K562 (cell line): ENCODE results near the gene ERVFRD-1. TPM values are rescaled to one million over a fixed set of nuclear protein-coding genes. Genes with fewer than 3 reads are reported as not detected.
A peak's percentile ranks its signal among the peaks of the same experiment; 100 is the strongest.

ENCODE experiments used
- ATAC-seq: fragments of 200-7000 bp; cut with Tn5 transposase; 3 replicates; pipeline ENCODE4 v1.9.1; 2020; ENCODE audit warnings: moderate library complexity
- BruUV-seq: library from RNA; stranded (reverse); fragments of 400-500 nt; replicated peaks from 2 replicates; lab custom pipeline; 2021; lab: Mats Ljungman, UMichigan
- CTCF ChIA-PET: fragments of 300-600 bp; formaldehyde crosslinking; extraction: SDS; loops from one replicate; lab custom pipeline; 2021; ENCODE audit warnings: low intra/inter-chr PET ratio; lab: Yijun Ruan, JAX
- POLR2A ChIA-PET: fragments of 300-600, 350-650 bp; sonication (Branson Sonifier 250); formaldehyde crosslinking; extraction: SDS; loops from one replicate; lab custom pipeline; 2021; ENCODE audit warnings: antibody characterized with exemption, inconsistent platforms; lab: Yijun Ruan, JAX
- DNase-seq, 4 experiments: peaks; one replicate each; pipeline versions ENCODE4 v3.0.0 to v3.0.0-alpha.2; 2011 to 2018; ENCODE audit warnings: low spot score in 3 of 4, mixed read lengths in 3 of 4; ENCODE audit errors: extremely low read depth in 1 of 4
- FAIRE-seq: peaks from 2 replicates; lab custom pipeline; 2011; peaks lifted over from hg19 to GRCh38; lab: Jason Lieb, UNC
- H2AFZ ChIP-seq: 2 replicates; pipeline ENCODE4 v1.6.0; 2011; ENCODE audit warnings: low read depth, low read length, control low read depth, inconsistent platforms
- H3K27ac ChIP-seq: fragments of 200-600 bp; 3 replicates; pipeline ENCODE4 v1.8.0; 2011; ENCODE audit warnings: low read depth, mild to moderate bottlenecking, control low read depth, inconsistent platforms, low read length, moderate library complexity, mixed read lengths; ENCODE audit errors: extremely low read depth
- H3K27me3 ChIP-seq, 2 experiments: fragments of 300-600 bp in 1 of 2; 2 replicates in 1 of 2; 3 replicates in 1 of 2; pipeline versions ENCODE4 v1.6.0 to v1.8.0; 2011; ENCODE audit warnings: inconsistent platforms in 2 of 2, low read length in 2 of 2, mild to moderate bottlenecking in 1 of 2, mixed read lengths in 1 of 2, moderate library complexity in 1 of 2; ENCODE audit not compliant: control insufficient read depth in 2 of 2, insufficient read depth in 2 of 2
- H3K36me3 ChIP-seq: fragments of 300-600 bp; 3 replicates; pipeline ENCODE4 v1.8.0; 2011; ENCODE audit warnings: mild to moderate bottlenecking, low read length, inconsistent platforms; ENCODE audit not compliant: control insufficient read depth, insufficient read depth
- H3K4me1 ChIP-seq, 2 experiments: fragments of 200-600 bp in 1 of 2; replicated peaks in 1 of 2; 2 replicates in 1 of 2; 3 replicates in 1 of 2; pipeline versions ENCODE4 v1.5.1 to v1.8.0; 2011; ENCODE audit warnings: inconsistent platforms in 2 of 2, low read length in 2 of 2, mild to moderate bottlenecking in 1 of 2, mixed read lengths in 1 of 2, moderate library complexity in 1 of 2; ENCODE audit not compliant: control insufficient read depth in 2 of 2, insufficient read depth in 2 of 2
- H3K4me2 ChIP-seq: 2 replicates; pipeline ENCODE4 v1.6.1; 2011; ENCODE audit warnings: low read length, control low read depth, inconsistent platforms, mixed read lengths; ENCODE audit not compliant: insufficient read depth
- H3K4me3 ChIP-seq: fragments of 200-600 bp; sonication (generic), shearing (Covaris generic); 2 replicates; pipeline ENCODE4 v1.5.1; 2016; ENCODE audit warnings: control low read depth, inconsistent platforms
- H3K79me2 ChIP-seq: fragments of 200-600 bp; 3 replicates; pipeline ENCODE4 v1.8.0; 2011; ENCODE audit warnings: low read length, inconsistent platforms; ENCODE audit not compliant: control insufficient read depth, insufficient read depth
- H3K9ac ChIP-seq, 2 experiments: 2 replicates each; pipeline versions ENCODE4 v1.6.0 to v1.6.1; 2011; ENCODE audit warnings: low read depth in 2 of 2, low read length in 2 of 2, control low read depth in 1 of 2, inconsistent platforms in 1 of 2, mild to moderate bottlenecking in 1 of 2, mixed read lengths in 1 of 2; ENCODE audit not compliant: insufficient read depth in 1 of 2
- H3K9me1 ChIP-seq: one replicate; pipeline ENCODE4 v1.6.0; 2011; ENCODE audit warnings: inconsistent platforms, mild to moderate bottlenecking, low read length, moderate library complexity; ENCODE audit not compliant: control insufficient read depth, insufficient read depth
- H3K9me3 ChIP-seq: replicated peaks from 2 replicates; pipeline ENCODE4 v1.5.1; 2011; ENCODE audit warnings: low read depth, low read length, inconsistent platforms; ENCODE audit not compliant: control insufficient read depth, insufficient read depth
- H4K20me1 ChIP-seq: replicated peaks from 2 replicates; pipeline ENCODE4 v1.6.1; 2011; ENCODE audit warnings: low read length, inconsistent platforms, mixed read lengths; ENCODE audit not compliant: control insufficient read depth, insufficient read depth
- MCM2 ChIP-seq: fragments of 450-650 bp; IDR thresholded peaks from 2 replicates; pipeline ENCODE4 v1.6.1; 2017; ENCODE audit warnings: low read depth, mild to moderate bottlenecking
- PRDM10 ChIP-seq: fragments of 450-650 bp; IDR thresholded peaks from 2 replicates; pipeline ENCODE4 v1.6.1; 2018; ENCODE audit not compliant: partially characterized antibody
- SRSF1 ChIP-seq: fragments of 200-400 bp; formaldehyde crosslinking; IDR thresholded peaks from 2 replicates; pipeline ENCODE4 v1.6.1; 2017; ENCODE audit warnings: mild to moderate bottlenecking, low read depth, low read length, moderate library complexity
- TCFL5 ChIP-seq: fragments of 250-450 bp; sonication (Bioruptor Pico); conservative IDR thresholded peaks from 2 replicates; pipeline ENCODE4 v1.6.1; 2021; ENCODE audit warnings: mild to moderate bottlenecking, moderate library complexity, matching md5 sums
- ZBTB8A ChIP-seq: fragments of 450-650 bp; IDR thresholded peaks from 2 replicates; pipeline ENCODE4 v1.6.1; 2018; ENCODE audit warnings: mild to moderate bottlenecking, moderate library complexity; ENCODE audit not compliant: partially characterized antibody
- ZNF23 ChIP-seq: fragments of 250-450 bp; sonication (Bioruptor Pico); IDR thresholded peaks from 2 replicates; pipeline ENCODE4 v1.4.0; 2020; ENCODE audit warnings: mild to moderate bottlenecking
- ZNF561 ChIP-seq: fragments of 450-650 bp; formaldehyde crosslinking; conservative IDR thresholded peaks from 2 replicates; pipeline ENCODE4 v1.4.0; 2020; ENCODE audit warnings: mild to moderate bottlenecking, moderate library complexity
- WGBS: fragments of 100-300 bp; shearing (Covaris generic); methylation state at CpG from one replicate; pipeline ENCODE4 v1.1.6; 2016; ENCODE audit warnings: low coverage, mixed read lengths; ENCODE audit not compliant: insufficient coverage; ENCODE audit errors: missing lambda C conversion rate; 5-methylcytosine and 5-hydroxymethylcytosine counted together
- in situ Hi-C: fragments of 300-500 bp; cut with MboI; formaldehyde crosslinking; loops from 4 replicates; pipeline ENCODE4 v1.15.0; 2018; ENCODE audit warnings: inconsistent platforms, mixed read lengths
- intact Hi-C: fragments of 100-400 bp; cut with micrococcal nuclease; formaldehyde crosslinking; loops from 2 replicates; pipeline ENCODE4 v1.14.2; 2022
- polyA plus RNA-seq, 8 experiments: library from polyadenylated mRNA; depleted of rRNA in 4 of 8; stranded (reverse) in 5 of 8; unstranded in 3 of 8; fragments of >200 nt; fragmentation: Nextera tagmentation in 2 of 8; fragmentation: Illumina TruSeq in 1 of 8; extraction: Ambion mirVana in 2 of 8; extraction: Trizol in 1 of 8; gene quantifications; 2 replicates each; pipeline versions ENCODE4 v1.2.1 to v1.2.3, GENCODE V29; 2011 to 2014; ENCODE audit warnings: inconsistent platforms in 1 of 8, missing spikeins in 1 of 8
- total RNA-seq, 7 experiments: library from RNA; depleted of rRNA in 6 of 7; stranded (reverse); fragments of >200 nt in 6 of 7; fragmentation: Illumina TruSeq in 2 of 7; extraction: Trizol in 2 of 7; gene quantifications; 2 replicates each; pipeline versions ENCODE4 v1.2.1 to v1.2.3, GENCODE V29; 2011 to 2021; ENCODE audit warnings: low replicate concordance in 1 of 7
- TF ChIP-seq, protein P1 (sequence below): fragments of 450-650 bp; IDR thresholded peaks from 2 replicates; pipeline ENCODE4 v1.6.1; 2016; ENCODE audit warnings: mild to moderate bottlenecking, moderate library complexity

ERVFRD-1 gene
- total and polyA plus RNA-seq, 9 of the 15 experiments (the other 6 are each of a cell fraction or from before 2014, with no cell fraction given), result 0.05 to 0.14 (median 0.09) TPM; not detected in 2

DNA sequence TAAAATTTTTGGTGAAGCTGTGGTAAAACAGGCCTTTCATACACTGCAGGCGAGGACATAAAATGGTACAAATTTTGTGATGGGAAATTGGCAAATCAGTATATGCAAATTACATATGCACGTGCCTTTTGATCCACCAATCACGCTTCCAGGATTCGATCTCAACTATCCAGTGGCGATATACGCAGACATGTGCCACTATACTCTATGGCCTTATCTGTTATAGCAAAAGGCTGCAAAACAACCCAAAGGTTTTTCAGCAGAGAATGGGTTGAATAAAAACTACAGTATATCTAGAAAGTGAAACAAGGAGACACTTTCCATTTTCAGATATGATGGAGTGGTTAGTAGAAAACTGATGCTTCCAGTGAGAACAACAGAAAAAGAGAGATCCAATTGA is 41.9 kb upstream of the ERVFRD-1 start:
- Histone ChIP-seq H3K9me3 (no peaks in the 10 kb centered on the region), H3K36me3 (no peaks in the 10 kb centered on the region), H3K4me1 (no peaks in the 10 kb centered on the region; a peak in 2 of 5 replicates), H2AFZ (no peak overlapping the region), H3K4me3 (no peak overlapping the region), H4K20me1 (no peaks in the 10 kb centered on the region), H3K27me3 (peaks cover 0 to 7% of the 10 kb centered on the region in 2 experiments; a peak in 1 of 5 replicates), H3K9me1 (no peaks in the 10 kb centered on the region), H3K4me2 (no peak overlapping the region), H3K27ac (no peak overlapping the region), H3K9ac (no peak overlapping the region), H3K79me2 (no peaks in the 10 kb centered on the region)
- in situ Hi-C loops, result no loop called here
- intact Hi-C loops, result no loop called here
- 8% methylated on average over 6 of the region's 6 CpGs for WGBS
- BruUV-seq, result no TSS peak
- no peak for DNase-seq
- POLR2A ChIA-PET, result no interaction called here
- CTCF ChIA-PET, result no interaction called here
- FAIRE-seq, result no peak
- ATAC-seq, result no peak
- TF ChIP-seq MCM2 (no peak), ZNF561 (CRISPR knock-in tag) (no peak), PRDM10 (no peak), ZBTB8A (no peak), ZNF23 (CRISPR knock-in tag) (no peak), SRSF1 (no peak), TCFL5 (CRISPR knock-in tag) (no peak)
- TF ChIP-seq, protein P1, sequence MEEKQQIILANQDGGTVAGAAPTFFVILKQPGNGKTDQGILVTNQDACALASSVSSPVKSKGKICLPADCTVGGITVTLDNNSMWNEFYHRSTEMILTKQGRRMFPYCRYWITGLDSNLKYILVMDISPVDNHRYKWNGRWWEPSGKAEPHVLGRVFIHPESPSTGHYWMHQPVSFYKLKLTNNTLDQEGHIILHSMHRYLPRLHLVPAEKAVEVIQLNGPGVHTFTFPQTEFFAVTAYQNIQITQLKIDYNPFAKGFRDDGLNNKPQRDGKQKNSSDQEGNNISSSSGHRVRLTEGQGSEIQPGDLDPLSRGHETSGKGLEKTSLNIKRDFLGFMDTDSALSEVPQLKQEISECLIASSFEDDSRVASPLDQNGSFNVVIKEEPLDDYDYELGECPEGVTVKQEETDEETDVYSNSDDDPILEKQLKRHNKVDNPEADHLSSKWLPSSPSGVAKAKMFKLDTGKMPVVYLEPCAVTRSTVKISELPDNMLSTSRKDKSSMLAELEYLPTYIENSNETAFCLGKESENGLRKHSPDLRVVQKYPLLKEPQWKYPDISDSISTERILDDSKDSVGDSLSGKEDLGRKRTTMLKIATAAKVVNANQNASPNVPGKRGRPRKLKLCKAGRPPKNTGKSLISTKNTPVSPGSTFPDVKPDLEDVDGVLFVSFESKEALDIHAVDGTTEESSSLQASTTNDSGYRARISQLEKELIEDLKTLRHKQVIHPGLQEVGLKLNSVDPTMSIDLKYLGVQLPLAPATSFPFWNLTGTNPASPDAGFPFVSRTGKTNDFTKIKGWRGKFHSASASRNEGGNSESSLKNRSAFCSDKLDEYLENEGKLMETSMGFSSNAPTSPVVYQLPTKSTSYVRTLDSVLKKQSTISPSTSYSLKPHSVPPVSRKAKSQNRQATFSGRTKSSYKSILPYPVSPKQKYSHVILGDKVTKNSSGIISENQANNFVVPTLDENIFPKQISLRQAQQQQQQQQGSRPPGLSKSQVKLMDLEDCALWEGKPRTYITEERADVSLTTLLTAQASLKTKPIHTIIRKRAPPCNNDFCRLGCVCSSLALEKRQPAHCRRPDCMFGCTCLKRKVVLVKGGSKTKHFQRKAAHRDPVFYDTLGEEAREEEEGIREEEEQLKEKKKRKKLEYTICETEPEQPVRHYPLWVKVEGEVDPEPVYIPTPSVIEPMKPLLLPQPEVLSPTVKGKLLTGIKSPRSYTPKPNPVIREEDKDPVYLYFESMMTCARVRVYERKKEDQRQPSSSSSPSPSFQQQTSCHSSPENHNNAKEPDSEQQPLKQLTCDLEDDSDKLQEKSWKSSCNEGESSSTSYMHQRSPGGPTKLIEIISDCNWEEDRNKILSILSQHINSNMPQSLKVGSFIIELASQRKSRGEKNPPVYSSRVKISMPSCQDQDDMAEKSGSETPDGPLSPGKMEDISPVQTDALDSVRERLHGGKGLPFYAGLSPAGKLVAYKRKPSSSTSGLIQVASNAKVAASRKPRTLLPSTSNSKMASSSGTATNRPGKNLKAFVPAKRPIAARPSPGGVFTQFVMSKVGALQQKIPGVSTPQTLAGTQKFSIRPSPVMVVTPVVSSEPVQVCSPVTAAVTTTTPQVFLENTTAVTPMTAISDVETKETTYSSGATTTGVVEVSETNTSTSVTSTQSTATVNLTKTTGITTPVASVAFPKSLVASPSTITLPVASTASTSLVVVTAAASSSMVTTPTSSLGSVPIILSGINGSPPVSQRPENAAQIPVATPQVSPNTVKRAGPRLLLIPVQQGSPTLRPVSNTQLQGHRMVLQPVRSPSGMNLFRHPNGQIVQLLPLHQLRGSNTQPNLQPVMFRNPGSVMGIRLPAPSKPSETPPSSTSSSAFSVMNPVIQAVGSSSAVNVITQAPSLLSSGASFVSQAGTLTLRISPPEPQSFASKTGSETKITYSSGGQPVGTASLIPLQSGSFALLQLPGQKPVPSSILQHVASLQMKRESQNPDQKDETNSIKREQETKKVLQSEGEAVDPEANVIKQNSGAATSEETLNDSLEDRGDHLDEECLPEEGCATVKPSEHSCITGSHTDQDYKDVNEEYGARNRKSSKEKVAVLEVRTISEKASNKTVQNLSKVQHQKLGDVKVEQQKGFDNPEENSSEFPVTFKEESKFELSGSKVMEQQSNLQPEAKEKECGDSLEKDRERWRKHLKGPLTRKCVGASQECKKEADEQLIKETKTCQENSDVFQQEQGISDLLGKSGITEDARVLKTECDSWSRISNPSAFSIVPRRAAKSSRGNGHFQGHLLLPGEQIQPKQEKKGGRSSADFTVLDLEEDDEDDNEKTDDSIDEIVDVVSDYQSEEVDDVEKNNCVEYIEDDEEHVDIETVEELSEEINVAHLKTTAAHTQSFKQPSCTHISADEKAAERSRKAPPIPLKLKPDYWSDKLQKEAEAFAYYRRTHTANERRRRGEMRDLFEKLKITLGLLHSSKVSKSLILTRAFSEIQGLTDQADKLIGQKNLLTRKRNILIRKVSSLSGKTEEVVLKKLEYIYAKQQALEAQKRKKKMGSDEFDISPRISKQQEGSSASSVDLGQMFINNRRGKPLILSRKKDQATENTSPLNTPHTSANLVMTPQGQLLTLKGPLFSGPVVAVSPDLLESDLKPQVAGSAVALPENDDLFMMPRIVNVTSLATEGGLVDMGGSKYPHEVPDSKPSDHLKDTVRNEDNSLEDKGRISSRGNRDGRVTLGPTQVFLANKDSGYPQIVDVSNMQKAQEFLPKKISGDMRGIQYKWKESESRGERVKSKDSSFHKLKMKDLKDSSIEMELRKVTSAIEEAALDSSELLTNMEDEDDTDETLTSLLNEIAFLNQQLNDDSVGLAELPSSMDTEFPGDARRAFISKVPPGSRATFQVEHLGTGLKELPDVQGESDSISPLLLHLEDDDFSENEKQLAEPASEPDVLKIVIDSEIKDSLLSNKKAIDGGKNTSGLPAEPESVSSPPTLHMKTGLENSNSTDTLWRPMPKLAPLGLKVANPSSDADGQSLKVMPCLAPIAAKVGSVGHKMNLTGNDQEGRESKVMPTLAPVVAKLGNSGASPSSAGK, result peak; percentile 58
